NCI-H2196 (cell line): ENCODE results near the gene KRTAP5-3.
A peak's percentile ranks its signal among the peaks of the same experiment; 100 is the strongest.

ENCODE experiments used
- DNase-seq: peaks from one replicate; lab custom pipeline; 2025; ENCODE audit not compliant: unreplicated experiment; lab: John Stamatoyannopoulos, UW

The KRTAP5-3 gene

DNA sequence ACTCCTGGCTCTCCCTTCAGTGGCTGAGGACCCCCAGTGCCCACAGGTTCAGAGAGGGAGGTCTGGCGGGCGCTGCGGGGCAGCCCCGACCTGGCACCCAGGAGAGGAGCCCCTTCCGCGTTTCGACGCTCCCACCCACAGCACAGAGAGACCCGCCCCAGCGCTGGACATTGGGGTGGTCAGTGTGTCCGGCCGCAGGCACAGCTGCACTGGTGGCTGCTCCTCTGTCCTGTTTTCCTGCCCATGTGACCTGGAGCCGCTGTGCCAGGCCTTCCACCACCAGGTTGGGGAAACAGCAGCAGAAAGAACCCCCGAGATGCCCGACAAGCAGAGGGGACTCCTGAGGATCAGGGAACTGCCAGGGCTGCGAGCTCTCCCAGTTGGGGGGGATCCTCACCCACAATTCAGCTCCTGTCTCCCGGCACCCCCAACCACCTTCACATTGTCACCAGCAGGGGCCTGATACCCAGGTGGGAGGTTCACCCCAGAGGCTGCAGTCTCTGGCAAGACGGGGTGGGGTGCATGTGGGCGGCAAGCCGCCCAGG, 35.0 kb upstream of the KRTAP5-3 start:
- DNase-seq, result no peak

DNA sequence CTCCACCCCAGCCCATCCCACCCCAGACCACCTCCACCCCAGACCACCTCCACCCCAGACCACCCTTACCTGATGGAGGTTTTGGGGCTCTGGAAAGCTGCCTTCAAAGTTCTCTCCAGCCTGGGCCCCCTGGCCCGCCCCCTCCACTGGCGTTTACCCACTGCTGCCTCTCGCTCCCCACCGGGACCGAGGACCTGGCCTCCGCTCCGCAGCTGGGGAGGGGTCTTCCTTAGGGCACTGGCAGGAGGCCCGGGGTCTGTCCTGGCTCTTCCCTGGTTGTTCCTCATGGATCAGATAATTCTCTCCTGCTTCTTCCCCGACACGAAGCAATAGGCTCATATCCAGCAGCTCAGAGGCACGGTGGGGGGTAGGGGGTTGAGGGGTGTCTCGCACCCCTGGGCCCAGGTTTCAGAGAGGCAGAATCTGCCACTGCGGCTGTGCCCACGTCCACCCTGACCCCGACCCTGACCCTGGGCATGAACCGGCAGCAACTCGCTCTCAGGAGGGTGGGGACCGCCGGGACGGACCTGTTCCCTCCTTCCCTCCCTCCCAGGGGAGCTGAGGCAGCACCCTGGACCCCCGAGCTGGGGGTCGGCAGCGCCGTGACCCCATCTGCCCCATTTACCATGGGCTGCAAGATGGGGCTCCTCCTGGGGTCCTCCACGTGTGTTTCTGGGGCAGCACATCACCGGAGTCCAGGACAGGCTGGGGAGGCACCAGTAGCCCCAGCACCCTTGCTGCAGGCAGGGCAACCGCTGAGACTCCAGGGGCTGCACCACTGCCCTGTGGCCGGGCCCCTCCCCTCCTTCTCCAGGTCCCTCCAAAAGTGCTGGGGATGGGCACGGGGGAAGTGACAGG, 34.3 kb upstream of the KRTAP5-3 start:
- DNase-seq, result no peak

DNA sequence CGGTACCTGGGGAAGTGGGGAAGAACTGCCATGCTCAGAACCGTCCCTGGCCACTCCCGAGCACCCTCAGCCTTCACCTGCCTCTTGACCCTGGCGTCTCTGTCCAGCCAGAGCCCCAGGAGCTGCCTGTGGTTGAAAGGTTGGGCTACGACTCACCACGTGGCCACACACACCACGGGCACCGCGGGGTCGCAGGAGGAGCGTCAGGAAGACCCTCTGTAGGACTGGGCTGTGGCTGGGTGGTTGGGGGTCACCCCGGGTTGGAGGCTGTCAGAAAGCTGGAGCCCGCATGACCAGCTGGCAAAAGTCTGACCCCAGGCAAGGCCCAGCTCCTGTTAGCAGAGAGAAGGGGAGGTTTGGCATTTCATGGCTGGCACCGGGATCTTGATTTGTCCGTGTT, 32.8 kb upstream of the KRTAP5-3 start:
- DNase-seq, result no peak

DNA sequence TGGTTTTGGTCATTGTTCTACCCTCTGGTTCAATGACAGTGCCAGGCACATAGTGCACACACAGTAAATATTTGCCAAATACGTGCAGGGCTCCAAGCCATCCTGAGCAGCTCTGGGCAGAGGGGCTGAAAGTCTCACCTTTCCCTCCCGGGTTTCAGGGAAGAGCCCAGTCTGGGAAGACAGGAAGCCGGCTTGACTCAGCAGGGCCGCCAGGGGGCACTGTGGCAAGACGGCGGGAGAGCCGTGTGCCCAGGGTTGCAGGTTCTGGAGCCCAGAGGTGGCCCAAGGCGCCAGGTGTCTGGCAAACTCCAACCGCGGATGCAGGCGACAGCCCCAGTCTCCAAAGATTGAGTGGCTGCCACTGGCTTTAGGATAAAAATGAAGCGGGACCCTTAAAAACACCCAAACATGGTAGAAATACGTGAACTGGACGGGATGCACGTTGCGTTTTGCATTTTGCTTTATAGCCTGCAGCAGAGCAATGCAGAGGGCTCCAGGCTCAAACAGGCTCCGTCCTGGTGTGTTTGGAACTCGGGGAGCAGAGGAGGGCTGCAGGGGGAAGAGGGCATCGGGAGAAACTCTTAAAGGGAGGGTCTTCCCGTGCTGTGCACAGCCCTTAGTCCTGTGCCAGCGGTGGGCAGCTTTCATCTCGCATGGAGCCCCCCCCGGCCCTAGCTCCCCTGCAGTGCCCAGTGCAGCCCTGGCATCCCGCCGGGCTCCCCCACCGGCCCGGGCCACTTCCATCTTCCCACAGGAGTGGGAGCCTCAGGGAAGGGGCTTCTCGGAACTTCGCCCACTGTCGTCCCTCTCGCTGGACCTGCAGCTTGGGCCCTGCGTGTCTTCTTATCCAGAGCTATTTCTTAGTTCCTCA, 32.0 kb upstream of the KRTAP5-3 start:
- DNase-seq, result peak; percentile 41

DNA sequence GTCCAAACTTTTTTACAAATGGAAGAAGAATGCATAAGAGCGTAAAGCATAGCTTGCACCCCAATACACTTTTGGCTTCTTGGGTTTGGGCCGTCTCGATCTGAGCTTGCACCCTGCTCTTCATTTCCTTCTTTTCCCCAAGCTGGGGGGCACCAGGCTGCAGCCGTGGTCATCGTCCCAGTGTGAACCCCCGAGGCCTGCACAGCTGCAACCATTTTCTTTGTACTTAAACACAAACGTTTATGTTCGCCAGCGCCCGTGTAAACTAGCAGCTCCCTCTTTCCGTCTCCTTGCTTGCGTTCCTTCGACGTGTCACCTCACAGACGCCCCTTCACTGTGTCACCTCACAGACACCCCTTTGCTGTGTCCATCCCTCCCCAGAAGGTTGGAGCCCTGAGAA, 31.4 kb upstream of the KRTAP5-3 start:
- no peak for DNase-seq

DNA sequence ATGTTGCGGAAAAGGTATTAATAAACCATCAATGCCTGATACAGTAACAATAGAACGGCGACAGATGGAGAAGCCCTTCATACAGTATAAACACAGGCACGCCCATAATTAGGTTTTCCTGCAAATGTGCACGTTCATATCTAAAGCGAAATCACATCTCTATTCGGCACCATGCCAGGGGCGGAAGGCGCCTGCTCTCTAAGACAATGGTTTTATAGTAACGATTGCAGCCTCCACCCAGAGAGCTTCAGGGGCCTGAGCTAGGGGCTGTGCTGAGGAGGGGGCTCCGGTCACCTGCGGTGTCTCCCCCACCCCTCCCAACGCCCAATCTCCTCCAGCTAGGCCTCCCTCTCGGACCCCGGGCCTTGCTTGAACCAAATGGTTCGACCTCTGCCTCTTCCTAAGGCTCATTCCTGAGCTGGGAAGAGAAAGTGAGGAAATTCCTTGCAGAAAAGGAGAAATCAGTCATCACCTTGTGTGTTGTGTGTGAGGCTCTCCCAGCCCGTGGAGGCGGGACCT, 30.9 kb upstream of the KRTAP5-3 start:
- no peak for DNase-seq

DNA sequence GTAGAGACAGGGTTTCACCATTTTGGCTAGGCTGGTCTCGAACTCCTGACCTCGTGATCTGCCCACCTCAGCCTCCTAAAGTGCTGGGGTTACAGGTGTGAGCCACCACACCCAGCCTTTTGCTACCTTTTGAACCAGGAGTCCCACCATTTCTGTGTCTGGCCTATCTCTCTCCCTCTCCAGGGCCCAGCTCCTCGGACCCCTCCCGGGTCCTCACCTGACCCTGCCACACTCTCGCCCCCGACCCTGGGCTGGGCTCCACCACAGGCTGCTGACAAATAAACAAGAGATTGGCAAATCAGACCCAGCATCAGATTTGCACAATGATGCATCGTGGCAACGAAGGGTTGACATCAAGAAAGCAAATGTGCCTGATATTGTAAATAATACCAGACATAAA, 30.1 kb upstream of the KRTAP5-3 start:
- DNase-seq, result no peak

DNA sequence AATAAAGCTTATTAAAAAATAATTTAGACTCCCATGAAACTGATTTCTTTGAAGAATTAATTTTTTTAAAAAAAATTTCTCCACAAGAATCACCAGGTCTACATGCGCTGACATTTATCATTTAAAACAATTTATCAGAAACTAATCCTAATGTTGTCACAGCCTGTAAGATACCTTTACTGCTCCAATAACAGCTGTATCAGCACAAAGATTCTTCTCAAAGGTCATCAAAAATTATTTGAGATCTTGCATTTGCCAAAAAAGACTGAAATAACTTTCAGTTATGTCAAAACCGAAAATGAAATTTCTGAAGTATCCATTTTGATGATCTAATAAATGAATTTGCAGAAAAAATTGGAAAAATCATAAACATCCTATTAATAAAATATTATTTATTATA, 29.4 kb upstream of the KRTAP5-3 start:
- DNase-seq, result no peak

DNA sequence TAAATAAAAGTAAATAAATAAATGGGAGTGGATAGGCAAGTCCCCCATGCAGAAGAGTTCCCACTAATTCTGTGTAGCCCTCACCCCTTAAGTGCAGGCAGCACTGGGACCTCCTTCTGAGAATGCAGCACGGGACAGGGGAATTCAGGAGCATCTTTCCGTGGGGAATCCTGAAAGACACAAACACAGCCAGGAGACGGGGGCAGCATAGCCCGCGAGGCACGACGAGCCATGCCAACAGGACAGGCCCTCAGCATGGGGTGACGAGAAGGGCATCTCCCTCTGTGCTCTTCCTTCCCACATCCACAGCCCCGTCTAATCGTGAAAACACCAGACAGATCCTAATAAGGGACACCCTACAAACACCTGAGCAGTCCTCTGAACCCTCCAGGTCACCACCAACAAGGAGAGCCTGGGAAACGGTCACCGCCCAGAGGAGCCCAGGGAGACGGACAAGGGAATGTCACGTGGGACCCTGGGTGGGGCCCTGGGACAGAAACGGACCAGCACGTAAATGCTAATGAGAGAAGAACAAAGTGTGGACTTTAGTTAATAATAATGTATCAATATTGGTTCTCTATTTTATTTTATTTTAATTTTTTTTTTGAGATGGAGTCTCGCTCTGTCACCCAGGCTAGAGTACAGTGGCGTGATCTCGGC, 28.2 kb upstream of the KRTAP5-3 start:
- no peak for DNase-seq

DNA sequence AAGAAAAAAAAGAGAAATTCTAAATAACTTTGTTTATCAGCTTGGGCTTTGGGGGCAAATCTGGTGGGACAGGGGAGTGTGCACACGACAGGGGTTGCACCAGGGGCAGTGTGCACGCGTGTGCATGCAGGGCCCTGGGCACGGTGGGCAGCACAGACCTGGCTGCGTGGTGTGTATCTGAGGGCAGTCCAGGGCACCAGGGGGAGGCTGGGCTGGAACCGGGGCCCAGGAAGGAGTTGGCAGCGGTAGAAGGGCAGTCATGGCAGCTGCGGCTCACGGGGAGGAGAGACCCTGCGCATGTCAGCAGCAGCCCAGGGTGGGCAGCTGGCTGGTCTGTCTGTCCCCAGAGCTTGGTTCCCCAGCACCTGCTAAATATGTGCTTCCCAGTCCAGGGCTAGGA, 25.6 kb upstream of the KRTAP5-3 start:
- DNase-seq, result no peak

DNA sequence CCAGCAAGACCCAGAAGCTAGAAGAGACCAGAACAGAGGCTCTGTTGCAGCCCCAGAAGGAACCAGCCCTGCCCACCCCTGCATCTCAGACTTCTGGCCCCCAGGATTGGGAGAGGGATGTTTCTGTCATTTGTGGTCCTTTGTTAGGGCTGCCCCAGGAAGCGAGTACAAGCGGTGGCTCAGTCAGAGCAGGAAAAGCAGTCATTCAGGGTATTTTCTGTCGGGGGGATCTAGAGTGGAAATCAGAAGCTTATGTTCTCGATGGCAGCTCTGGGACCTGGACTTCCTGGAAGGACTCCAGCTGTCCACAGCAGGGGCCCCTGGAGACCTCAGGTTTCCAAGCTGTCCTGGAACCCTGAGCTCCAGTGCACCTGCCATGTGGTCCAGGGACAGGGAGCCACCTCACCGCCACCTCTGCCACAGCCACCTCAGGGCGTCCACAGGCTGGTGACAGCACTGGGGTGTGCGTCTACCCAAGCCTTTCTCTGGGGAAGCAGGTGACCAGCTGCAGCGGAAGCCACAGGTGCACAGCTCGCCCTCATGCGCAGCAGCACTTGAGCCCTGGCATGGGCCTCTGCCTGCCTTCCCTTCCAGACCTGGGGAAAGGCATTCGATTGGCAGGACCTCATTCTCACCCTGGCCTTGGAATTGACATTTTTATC, 23.9 kb upstream of the KRTAP5-3 start:
- no peak for DNase-seq

DNA sequence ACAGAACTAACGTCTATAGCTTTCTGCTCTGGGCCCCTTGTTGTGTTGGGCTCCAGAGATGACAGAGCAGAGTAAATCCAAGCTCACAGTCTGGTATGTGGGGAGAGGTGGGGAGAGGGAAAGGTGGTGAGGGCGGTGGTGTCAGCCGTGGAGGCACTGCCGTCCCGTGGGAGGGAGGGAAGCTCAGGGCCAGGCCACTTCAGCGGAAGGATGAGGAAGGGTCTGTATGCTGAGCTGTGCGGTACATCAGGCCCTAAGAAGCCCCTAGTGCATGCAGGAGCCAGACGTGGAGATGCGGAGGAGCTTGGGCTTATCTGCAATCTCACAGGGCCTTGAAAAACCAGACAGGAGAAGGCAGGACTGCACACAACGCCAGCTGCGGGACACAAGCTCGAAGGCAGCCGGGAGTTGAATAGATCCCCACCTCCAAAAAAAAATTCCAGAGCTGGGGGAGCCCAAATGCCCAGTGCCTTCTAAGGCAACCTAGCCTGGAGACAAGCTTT, 22.9 kb upstream of the KRTAP5-3 start:
- no peak for DNase-seq

DNA sequence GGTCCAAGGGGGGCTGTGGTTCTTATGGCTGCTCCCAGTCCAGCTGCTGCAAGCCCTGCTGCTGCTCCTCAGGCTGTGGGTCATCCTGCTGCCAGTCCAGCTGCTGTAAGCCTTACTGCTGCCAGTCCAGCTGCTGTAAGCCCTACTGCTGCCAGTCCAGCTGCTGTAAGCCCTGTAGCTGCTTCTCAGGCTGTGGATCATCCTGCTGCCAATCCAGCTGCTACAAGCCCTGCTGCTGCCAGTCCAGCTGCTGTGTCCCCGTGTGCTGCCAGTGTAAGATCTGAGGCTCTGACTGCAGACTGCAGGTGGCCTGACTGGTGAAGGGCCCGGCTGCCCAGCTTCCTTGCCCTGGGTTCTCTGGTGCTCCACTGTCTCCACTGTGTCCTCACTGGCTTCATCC, 22.0 kb upstream of the KRTAP5-3 start:
- no peak for DNase-seq

DNA sequence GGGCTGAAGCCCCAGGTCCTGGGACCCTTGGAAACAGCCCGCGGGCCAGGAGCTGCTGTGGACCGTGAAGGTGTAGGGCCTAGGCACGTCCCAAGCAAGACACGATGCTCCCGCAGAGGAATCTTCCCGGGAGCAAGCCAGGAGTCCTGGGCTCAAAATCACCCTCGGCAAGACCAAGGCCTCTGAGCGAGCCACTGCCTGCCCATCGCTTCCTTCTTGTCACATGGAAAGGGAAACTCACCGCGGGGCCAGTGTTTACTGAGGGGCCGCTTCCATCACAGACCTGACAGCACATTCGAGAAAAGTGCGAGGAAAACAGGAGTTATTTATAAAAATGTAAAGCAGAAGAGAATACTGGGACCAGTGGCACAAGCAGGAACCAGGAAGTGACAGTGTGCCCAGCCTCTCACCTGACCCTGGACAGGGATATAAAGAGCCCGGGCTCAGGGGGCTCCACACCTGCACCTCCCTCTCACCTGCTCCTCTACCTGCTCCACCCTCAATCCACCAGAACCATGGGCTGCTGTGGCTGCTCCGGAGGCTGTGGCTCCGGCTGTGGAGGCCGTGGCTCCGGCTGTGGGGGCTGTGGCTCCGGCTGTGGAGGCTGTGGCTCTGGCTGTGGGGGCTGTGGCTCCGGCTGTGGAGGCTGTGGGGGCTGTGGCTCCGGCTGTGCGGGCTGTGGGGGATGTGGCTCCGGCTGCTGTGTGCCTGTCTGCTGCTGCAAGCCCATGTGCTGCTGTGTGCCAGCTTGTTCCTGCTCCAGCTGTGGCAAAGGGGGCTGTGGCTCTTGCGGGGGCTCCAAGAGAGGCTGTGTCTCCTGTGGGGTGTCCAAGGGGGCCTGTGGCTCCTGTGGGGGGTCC, 21.3 kb upstream of the KRTAP5-3 start, which contains the start of gene KRTAP5-5:
KRTAP5-5 (plus strand) TSS at position 450 of the 860 bp plus-strand sequence; CDS start at position 516, 66 bp downstream.
- no peak for DNase-seq

DNA sequence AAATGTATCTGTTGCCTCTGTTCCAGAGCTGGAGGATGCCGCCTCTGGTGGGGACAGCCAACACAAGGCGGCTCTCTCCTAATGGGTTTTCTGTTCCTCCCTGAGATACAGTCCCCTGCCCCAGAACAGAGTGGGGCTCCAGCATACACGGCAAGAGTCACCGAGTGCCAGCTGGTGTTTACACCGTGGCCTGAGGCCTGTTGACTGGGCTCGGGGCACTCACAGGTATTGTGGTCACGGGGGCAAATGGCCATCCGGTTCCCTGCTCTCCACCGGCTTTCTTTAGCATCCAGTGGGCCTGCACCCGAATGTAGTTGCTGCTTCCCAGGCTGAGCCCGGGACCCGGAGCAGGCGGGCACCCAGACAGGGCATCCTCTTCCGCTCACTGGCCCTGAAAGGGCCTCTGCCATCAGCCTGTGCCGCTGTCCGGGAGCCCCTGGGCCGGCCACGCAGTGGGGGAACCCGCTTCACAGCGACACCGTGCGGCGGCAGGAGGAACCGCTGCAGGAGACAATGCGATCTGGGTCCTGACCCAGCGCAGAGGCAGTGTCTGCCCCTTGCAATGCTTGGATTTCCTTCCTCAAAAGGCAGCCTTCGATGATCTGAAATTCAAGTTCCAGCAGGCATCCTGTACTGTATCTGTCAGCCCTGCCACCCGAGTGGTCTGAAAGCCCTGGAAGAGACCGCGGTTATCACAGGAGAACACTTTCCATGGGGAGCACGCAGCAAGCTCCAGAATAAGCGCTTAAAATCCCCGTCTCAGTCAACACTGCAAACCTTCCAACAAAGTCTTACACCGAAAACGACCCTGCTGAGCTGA, 20.5 kb upstream of the KRTAP5-3 start:
- peak; percentile 33 for DNase-seq

DNA sequence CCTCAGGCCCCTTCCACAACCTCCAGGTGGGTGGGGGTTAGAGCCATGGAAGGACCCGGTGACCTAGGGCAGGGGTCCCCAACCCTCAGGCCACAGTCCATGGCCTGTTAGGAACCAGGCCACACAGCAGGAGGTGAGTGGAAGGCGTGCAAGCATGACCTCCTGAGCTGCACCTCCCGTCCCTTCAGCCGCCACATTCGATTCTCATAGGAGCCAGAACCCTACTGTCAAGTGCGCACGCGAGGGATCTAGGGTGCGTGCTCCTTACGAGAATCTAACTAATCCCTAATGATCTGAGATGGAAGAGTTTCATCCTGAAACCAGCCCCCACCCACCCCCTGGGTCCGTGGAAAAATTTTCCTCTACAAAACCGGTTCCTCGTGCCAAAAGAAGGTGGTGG, 17.3 kb upstream of the KRTAP5-3 start:
- no peak for DNase-seq

DNA sequence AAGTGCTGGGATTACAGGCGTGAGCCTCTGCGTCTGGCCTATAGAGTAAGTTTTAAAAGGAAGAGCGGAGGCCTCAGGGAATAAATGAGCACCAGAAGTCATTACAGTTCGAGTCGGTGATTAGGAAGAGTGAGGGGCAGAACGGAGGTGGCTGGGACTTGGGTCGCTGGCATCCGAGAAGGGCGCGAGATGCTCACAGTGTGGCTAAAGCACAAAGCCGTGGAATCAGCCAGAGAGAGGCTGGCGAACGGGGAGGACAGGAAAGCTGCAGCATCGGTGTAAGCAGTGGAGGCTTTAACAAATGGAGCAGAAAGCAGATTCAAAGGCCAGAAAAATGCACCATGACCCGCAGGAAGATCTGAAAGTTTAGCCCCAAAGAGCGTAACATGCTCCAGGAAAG, 16.4 kb upstream of the KRTAP5-3 start:
- DNase-seq, result no peak

DNA sequence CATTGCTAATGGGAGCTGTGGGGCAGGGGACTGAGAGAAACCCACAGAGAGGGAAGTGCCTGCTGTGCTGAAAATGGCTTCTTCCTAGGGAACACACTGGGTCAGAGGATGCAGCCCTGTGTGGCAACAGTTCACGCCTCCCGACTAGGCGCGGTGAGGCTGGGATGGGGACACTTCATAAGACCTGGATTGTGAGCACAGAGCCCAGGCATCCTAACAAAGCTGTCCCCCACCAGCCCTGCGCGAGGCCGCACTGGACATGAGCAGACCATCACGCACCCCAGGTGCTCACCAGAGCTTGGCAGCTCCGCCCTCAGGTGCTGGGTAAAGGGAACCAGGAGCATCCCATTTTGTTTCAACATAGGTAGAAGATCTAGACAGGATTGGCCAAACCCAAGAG, 15.5 kb upstream of the KRTAP5-3 start:
- no peak for DNase-seq

DNA sequence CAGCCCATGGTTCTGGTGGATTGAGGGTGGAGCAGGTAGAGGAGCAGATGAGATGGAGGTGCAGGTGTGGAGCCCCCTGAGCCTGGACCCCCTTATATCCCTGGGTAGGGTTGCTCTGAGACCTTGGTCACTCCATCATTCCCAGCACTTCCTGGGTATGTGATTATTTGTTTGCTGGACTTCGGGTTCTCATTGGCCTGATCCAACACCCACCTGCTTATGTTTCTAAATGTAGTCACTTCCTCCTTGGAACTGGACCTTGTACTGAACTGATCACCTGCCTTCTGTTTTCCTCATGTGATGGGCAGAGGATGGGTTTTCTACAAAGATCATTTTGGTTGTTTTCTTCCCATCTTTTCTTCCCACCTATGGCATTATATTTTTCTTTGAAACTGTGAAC, 13.8 kb upstream of the KRTAP5-3 start, which contains the start of gene KRTAP5-4:
KRTAP5-4 (minus strand) TSS at position 53 of the 400 bp plus-strand sequence; CDS start at position 8, 45 bp downstream.
- DNase-seq, result no peak
